Hematopoietic multipotent progenitor cell treated with erythropoietin and hydrocortisone succinate and interleukin-3 and kit ligand, for 15 days (in vitro differentiated cells): ENCODE measurements around the gene L2HGDH.

ENCODE experiments used
- DNase-seq: peaks from one replicate; pipeline ENCODE4 v3.0.0-alpha.2; 2015; ENCODE audit warnings: low spot score

The L2HGDH gene

GRCh38 chr14:50288146-50288545 lies 23.9 kb downstream of the L2HGDH start:
- DNase-seq: no peak

- no peak for DNase-seq
Measured at GRCh38 chr14:50285861-50286260, 26.2 kb downstream of the L2HGDH start.

GRCh38 chr14:50272498-50272897 lies 39.5 kb downstream of the L2HGDH start:
- DNase-seq: no peak

- DNase-seq: no peak
Measured at GRCh38 chr14:50270932-50271331, 41.1 kb downstream of the L2HGDH start.

- DNase-seq: no peak
Measured at GRCh38 chr14:50265029-50265428, 47.0 kb downstream of the L2HGDH start.

- DNase-seq: no peak
Measured at GRCh38 chr14:50263321-50263720, 48.7 kb downstream of the L2HGDH start.

GRCh38 chr14:50262865-50263264 lies 49.2 kb downstream of the L2HGDH start:
- no peak for DNase-seq

GRCh38 chr14:50260511-50260910 lies 51.5 kb downstream of the L2HGDH start:
- DNase-seq: peak; percentile 57

GRCh38 chr14:50260072-50260471 lies 52.0 kb downstream of the L2HGDH start:
- no peak for DNase-seq

- DNase-seq: peak; percentile 22
Measured at GRCh38 chr14:50257732-50258131, 54.3 kb downstream of the L2HGDH start.

- DNase-seq: no peak
Measured at GRCh38 chr14:50254248-50254647, 57.8 kb downstream of the L2HGDH start.

- peak; percentile 16 for DNase-seq
Measured at GRCh38 chr14:50249136-50249775, 62.8 kb downstream of the L2HGDH start.

- no peak for DNase-seq
Measured at GRCh38 chr14:50247245-50247644, 64.8 kb downstream of the L2HGDH start.

- no peak for DNase-seq
Measured at GRCh38 chr14:50242566-50243310, 69.3 kb downstream of the L2HGDH start.

GRCh38 chr14:50242096-50242495 lies 69.9 kb downstream of the L2HGDH start:
- no peak for DNase-seq

- DNase-seq: no peak
Measured at GRCh38 chr14:50237427-50237826, 74.6 kb downstream of the L2HGDH start.

GRCh38 chr14:50233951-50234250 lies 78.1 kb downstream of the L2HGDH start:
- DNase-seq: no peak

- DNase-seq: no peak
Measured at GRCh38 chr14:50233166-50233950, 78.7 kb downstream of the L2HGDH start.

- no peak for DNase-seq
Measured at GRCh38 chr14:50232276-50232642, 79.8 kb downstream of the L2HGDH start.

- peak; percentile 81 for DNase-seq
Measured at GRCh38 chr14:50231475-50232275, 80.4 kb downstream of the L2HGDH start, which contains the start of gene SOS2. TSS of gene SOS2 (minus strand) at chr14:50231578. CDS start at chr14:50231283, 295 bp downstream.

GRCh38 chr14:50230701-50231474 lies 81.1 kb downstream of the L2HGDH start:
- DNase-seq: peak; percentile 28

GRCh38 chr14:50230401-50230700 lies 81.7 kb downstream of the L2HGDH start:
- no peak for DNase-seq
